Trophoblast cell (in vitro differentiated cells and primary cell): ENCODE results near the gene KL.

Experiments used
- DNase-seq, 2 donors: peaks; one replicate each; pipeline ENCODE4 v3.0.0-alpha.2; 2016
- H2AFZ ChIP-seq: 2 replicates; pipeline ENCODE4 v1.6.1; 2013; ENCODE audit warnings: low read length, moderate library complexity, mild to moderate bottlenecking; ENCODE audit not compliant: insufficient read depth, poor library complexity
- H2AK5ac ChIP-seq: 2 replicates; pipeline ENCODE4 v1.6.1; 2013; ENCODE audit warnings: mild to moderate bottlenecking, low read length
- H2BK120ac ChIP-seq: 2 replicates; pipeline ENCODE4 v1.6.1; 2013; ENCODE audit warnings: low read length, mild to moderate bottlenecking, moderate library complexity; ENCODE audit not compliant: insufficient read depth, poor library complexity
- H2BK12ac ChIP-seq: 2 replicates; pipeline ENCODE4 v1.6.1; 2013; ENCODE audit warnings: mild to moderate bottlenecking, low read length, moderate library complexity
- H2BK5ac ChIP-seq: 2 replicates; pipeline ENCODE4 v1.6.1; 2013; ENCODE audit warnings: low read length, low read depth, moderate library complexity, mild to moderate bottlenecking; ENCODE audit not compliant: poor library complexity
- H3K14ac ChIP-seq: 2 replicates; pipeline ENCODE4 v1.6.1; 2013; ENCODE audit warnings: mild to moderate bottlenecking, low read length
- H3K18ac ChIP-seq: 2 replicates; pipeline ENCODE4 v1.6.1; 2013; ENCODE audit warnings: mild to moderate bottlenecking, low read length
- H3K23ac ChIP-seq: 2 replicates; pipeline ENCODE4 v1.6.1; 2013; ENCODE audit warnings: low read length
- H3K27ac ChIP-seq: 2 replicates; pipeline ENCODE4 v1.5.1; 2013; ENCODE audit warnings: low read depth, mild to moderate bottlenecking, inconsistent platforms, low read length, moderate library complexity
- H3K27me3 ChIP-seq: 2 replicates; pipeline ENCODE4 v1.6.1; 2013; ENCODE audit warnings: inconsistent platforms, mild to moderate bottlenecking, low read length, moderate library complexity; ENCODE audit not compliant: insufficient read depth
- H3K36me3 ChIP-seq, 2 experiments: 1 replicate in 1 of 2; 2 replicates in 1 of 2; pipeline ENCODE4 v1.6.1; 2013; ENCODE audit warnings: low read length in 2 of 2, mild to moderate bottlenecking in 2 of 2, moderate library complexity in 1 of 2; ENCODE audit not compliant: insufficient read depth in 2 of 2, control insufficient read depth in 1 of 2
- H3K4ac ChIP-seq: 2 replicates; pipeline ENCODE4 v1.6.1; 2013; ENCODE audit warnings: low read depth, mild to moderate bottlenecking, low read length, moderate library complexity
- H3K4me1 ChIP-seq, 2 experiments: 1 replicate in 1 of 2; 2 replicates in 1 of 2; pipeline ENCODE4 v1.6.1; 2013; ENCODE audit warnings: low read length in 2 of 2, mild to moderate bottlenecking in 2 of 2, moderate library complexity in 1 of 2; ENCODE audit not compliant: insufficient read depth in 2 of 2, control insufficient read depth in 1 of 2
- H3K4me2 ChIP-seq: 2 replicates; pipeline ENCODE4 v1.6.1; 2013; ENCODE audit warnings: inconsistent platforms, mild to moderate bottlenecking, low read length, moderate library complexity
- H3K4me3 ChIP-seq: 2 replicates; pipeline ENCODE4 v1.5.1; 2013; ENCODE audit warnings: mild to moderate bottlenecking, low read depth, low read length, inconsistent platforms
- H3K79me1 ChIP-seq: one replicate; pipeline ENCODE4 v1.6.1; 2013; ENCODE audit warnings: low read length
- H3K79me2 ChIP-seq: 2 replicates; pipeline ENCODE4 v1.6.1; 2013; ENCODE audit warnings: low read length, mild to moderate bottlenecking; ENCODE audit not compliant: control insufficient read depth, insufficient read depth, poor library complexity
- H3K9ac ChIP-seq: 2 replicates; pipeline ENCODE4 v1.6.1; 2013; ENCODE audit warnings: mild to moderate bottlenecking, low read length
- H3K9me3 ChIP-seq: 2 replicates; pipeline ENCODE4 v1.6.1; 2013; ENCODE audit warnings: low read depth, mild to moderate bottlenecking, control low read depth, inconsistent platforms, low read length; ENCODE audit not compliant: insufficient read depth
- H4K12ac ChIP-seq: 2 replicates; pipeline ENCODE4 v1.6.1; 2013; ENCODE audit warnings: low read depth, mild to moderate bottlenecking, low read length, moderate library complexity
- H4K8ac ChIP-seq: 2 replicates; pipeline ENCODE4 v1.6.1; 2013; ENCODE audit warnings: low read depth, mild to moderate bottlenecking, low read length, moderate library complexity
- H4K91ac ChIP-seq: one replicate; pipeline ENCODE4 v1.6.1; 2013; ENCODE audit warnings: low read depth, mild to moderate bottlenecking, low read length, moderate library complexity
- WGBS: extraction: QIAGEN DNeasy Blood & Tissue Kit; methylation state at CpG from one replicate; pipeline ENCODE4 v1.1.7; 2013; ENCODE audit warnings: missing lambda C conversion rate; ENCODE audit not compliant: insufficient read length, insufficient coverage; ENCODE audit errors: extremely low coverage; 5-methylcytosine and 5-hydroxymethylcytosine counted together

Gene KL

DNA sequence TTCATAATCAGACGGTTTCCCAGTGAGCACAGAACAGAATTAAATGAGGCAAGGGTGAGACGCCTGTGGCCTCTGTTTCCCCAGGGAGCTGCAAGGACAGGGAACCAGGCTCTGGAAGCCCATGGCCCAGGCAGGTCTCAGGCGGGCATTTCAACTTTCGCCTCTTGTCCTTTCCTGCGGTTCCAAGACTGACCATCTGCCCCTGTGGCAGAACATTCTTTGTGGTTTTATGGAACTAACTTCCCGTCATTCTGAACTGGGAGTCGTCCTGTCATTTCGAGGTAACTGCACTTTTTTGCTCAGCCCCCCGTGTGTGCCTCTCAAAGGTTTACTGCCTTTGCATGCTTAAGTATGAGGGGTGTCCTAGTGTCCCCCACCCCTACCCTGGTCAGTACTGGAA, 70.9 kb downstream of the KL start:
- peak overlapping the region; percentile 9 for H2BK12ac ChIP-seq
- WGBS = no CpG with 5 or more reads among the region's 9 CpGs
- no peak overlapping the region for H3K4me3 ChIP-seq
- no peak overlapping the region for H3K14ac ChIP-seq
- peaks cover 5 to 16% of the 10 kb centered on the region in 2 experiments for H3K4me1 ChIP-seq
- no peak overlapping the region for H3K4me2 ChIP-seq
- no peak overlapping the region for H2BK120ac ChIP-seq
- H3K18ac ChIP-seq = no peak overlapping the region
- no peak overlapping the region for H3K4ac ChIP-seq
- no peak for DNase-seq
- H3K36me3 ChIP-seq = no peaks in the 10 kb centered on the region
- no peaks in the 10 kb centered on the region for H3K27me3 ChIP-seq
- no peak overlapping the region for H4K8ac ChIP-seq
- peaks cover 2% of the 10 kb centered on the region for H3K79me1 ChIP-seq
- no peak overlapping the region for H3K27ac ChIP-seq
- no peak overlapping the region for H4K91ac ChIP-seq
- H4K12ac ChIP-seq = no peak overlapping the region
- no peak overlapping the region for H2AK5ac ChIP-seq
- H3K23ac ChIP-seq = no peak overlapping the region
- H3K9me3 ChIP-seq = no peaks in the 10 kb centered on the region
- peak overlapping the region; percentile 21 for H2BK5ac ChIP-seq
- H2AFZ ChIP-seq = no peak overlapping the region
- H3K79me2 ChIP-seq = no peaks in the 10 kb centered on the region
- H3K9ac ChIP-seq = no peak overlapping the region

DNA sequence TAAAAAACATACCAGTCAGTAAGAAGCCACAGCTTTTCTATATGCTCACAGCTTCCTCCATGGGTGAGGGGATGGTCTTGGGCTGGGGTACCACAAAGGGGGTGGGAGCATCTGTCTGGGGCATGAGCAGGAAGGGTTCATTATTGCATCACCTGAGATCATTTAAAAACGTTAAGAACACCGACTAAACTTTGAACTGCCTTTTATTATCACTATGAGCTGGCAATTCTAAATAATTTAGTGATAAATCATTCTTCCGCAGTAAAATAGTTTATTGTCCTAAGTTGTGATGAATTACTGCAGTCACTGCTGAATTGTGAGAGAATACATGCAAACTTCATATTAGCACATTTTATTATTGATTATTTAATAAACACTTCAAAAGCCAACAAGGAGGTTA, 71.6 kb downstream of the KL start:
- H2AK5ac ChIP-seq = no peak overlapping the region
- no peak overlapping the region for H2BK120ac ChIP-seq
- no peak overlapping the region for H2BK12ac ChIP-seq
- H3K36me3 ChIP-seq = no peaks in the 10 kb centered on the region
- H2AFZ ChIP-seq = no peak overlapping the region
- H3K4me3 ChIP-seq = no peak overlapping the region
- H3K27ac ChIP-seq = no peak overlapping the region
- no peak overlapping the region for H3K9ac ChIP-seq
- DNase-seq = no peak
- H3K9me3 ChIP-seq = no peaks in the 10 kb centered on the region
- H3K4me1 ChIP-seq = peaks cover 5 to 16% of the 10 kb centered on the region in 2 experiments
- H3K79me2 ChIP-seq = no peaks in the 10 kb centered on the region
- no peak overlapping the region for H3K4ac ChIP-seq
- no peak overlapping the region for H2BK5ac ChIP-seq
- no peak overlapping the region for H4K91ac ChIP-seq
- no peaks in the 10 kb centered on the region for H3K27me3 ChIP-seq
- H3K23ac ChIP-seq = no peak overlapping the region
- H4K8ac ChIP-seq = no peak overlapping the region
- WGBS = no CpG with 5 or more reads among the region's 3 CpGs
- peaks cover 2% of the 10 kb centered on the region for H3K79me1 ChIP-seq
- H3K14ac ChIP-seq = no peak overlapping the region
- no peak overlapping the region for H3K18ac ChIP-seq
- no peak overlapping the region for H3K4me2 ChIP-seq
- H4K12ac ChIP-seq = no peak overlapping the region

DNA sequence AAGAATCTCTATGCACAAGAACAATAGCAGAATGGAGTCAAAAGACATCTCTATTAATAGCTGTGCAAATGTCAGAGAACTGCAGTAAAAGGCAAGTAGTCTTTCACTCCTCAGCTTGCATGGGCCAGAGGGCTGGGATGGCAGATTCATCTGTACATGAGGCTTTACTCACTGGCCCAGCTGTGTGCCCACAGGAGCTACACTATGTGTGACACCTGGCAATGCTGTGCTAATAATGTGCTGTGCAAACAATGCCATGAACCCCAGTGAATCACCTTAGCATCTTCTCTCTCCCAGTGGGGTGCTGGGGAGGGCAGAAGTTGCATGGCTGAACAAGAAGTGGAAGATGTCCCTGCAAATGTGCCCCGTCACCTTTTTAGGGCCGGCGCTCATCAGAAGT, 73.1 kb downstream of the KL start:
- Histone ChIP-seq H3K4me3 (no peak overlapping the region), H2BK120ac (no peak overlapping the region), H3K23ac (no peak overlapping the region), H2AFZ (no peak overlapping the region), H3K9me3 (peaks cover 2% of the 10 kb centered on the region), H3K14ac (no peak overlapping the region), H3K9ac (no peak overlapping the region), H3K4me1 (peaks cover 5 to 16% of the 10 kb centered on the region in 2 experiments), H3K18ac (no peak overlapping the region), H2BK5ac (no peak overlapping the region), H3K79me2 (no peaks in the 10 kb centered on the region), H3K79me1 (peaks cover 2% of the 10 kb centered on the region), H3K4ac (no peak overlapping the region), H4K8ac (no peak overlapping the region), H3K4me2 (no peak overlapping the region), H3K27ac (no peak overlapping the region), H4K12ac (no peak overlapping the region), H3K27me3 (no peaks in the 10 kb centered on the region), H3K36me3 (no peaks in the 10 kb centered on the region), H4K91ac (no peak overlapping the region), H2AK5ac (no peak overlapping the region), H2BK12ac (no peak overlapping the region)
- DNase-seq = no peak
- WGBS = no CpG with 5 or more reads among the region's 3 CpGs

DNA sequence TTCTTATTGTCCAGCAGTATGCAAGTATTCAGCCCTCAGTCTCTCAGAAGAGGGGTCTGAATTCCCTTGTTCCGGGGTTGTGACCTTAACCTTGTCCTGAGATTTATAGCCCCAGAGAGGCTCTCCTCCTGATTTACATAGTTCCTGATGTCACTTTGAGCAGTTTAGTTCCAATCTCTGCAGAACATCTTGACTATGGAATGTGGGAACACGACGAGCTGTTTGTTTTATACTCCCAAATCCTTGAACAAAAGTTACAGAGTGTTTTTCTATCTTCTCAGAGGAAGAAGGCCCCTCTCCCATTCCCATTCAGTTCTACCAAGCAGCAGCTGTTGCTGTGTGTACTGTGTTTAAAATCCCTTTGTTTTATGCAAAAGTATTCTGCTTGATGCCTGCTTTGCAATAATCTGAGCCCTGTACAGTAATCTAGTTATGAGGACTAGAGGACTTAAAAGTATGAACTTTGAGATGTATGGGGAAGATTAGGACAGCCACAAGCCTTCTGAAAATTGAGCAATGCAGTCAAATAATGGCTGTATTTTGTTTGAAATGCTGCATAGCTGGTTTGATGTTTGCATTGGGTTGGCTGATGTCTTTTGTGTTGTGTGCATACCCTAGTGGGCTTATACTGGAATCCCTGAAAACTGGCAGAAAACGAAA, 74.7 kb downstream of the KL start:
- Histone ChIP-seq H3K4me3 (no peak overlapping the region), H3K27me3 (no peaks in the 10 kb centered on the region), H3K4ac (no peak overlapping the region)

More for the DNA sequence above, 74.7 kb downstream of the KL start:
- Histone ChIP-seq H2AK5ac (no peak overlapping the region), H3K4me1 (peaks cover 5 to 16% of the 10 kb centered on the region in 2 experiments), H3K14ac (no peak overlapping the region), H3K79me1 (peaks cover 2% of the 10 kb centered on the region), H3K4me2 (no peak overlapping the region), H2AFZ (no peak overlapping the region), H3K27ac (no peak overlapping the region), H4K8ac (no peak overlapping the region), H3K79me2 (no peaks in the 10 kb centered on the region), H4K12ac (no peak overlapping the region), H2BK120ac (no peak overlapping the region), H3K36me3 (no peaks in the 10 kb centered on the region), H3K23ac (no peak overlapping the region), H2BK12ac (no peak overlapping the region), H2BK5ac (no peak overlapping the region), H3K18ac (no peak overlapping the region), H3K9me3 (peaks cover 2% of the 10 kb centered on the region), H4K91ac (no peak overlapping the region), H3K9ac (no peak overlapping the region)
- no CpG with 5 or more reads among the region's 4 CpGs for WGBS
- peak; percentile 51 to 81 for DNase-seq
